CD14-positive monocyte (primary cell): ENCODE data around the gene MVB12B. TPM values are rescaled to one million over a fixed set of nuclear protein-coding genes. Genes with fewer than 3 reads are reported as not detected.
A peak's percentile ranks its signal among the peaks of the same experiment; 100 is the strongest.

Source experiments
- DNase-seq, 3 donors: peaks; one replicate each; pipeline ENCODE4 v3.0.0-alpha.2; 2011 to 2022
- H2AFZ ChIP-seq: 2 replicates; pipeline ENCODE4 v1.6.0; 2012; ENCODE audit warnings: mild to moderate bottlenecking, low read depth, low read length, inconsistent platforms; ENCODE audit not compliant: insufficient read depth, poor library complexity, severe bottlenecking
- H3K27ac ChIP-seq, 2 donors: 1 replicate in 1 of 2; 2 replicates in 1 of 2; pipeline ENCODE4 v1.5.1; 2012 to 2013; ENCODE audit warnings: low read length in 2 of 2, control low read depth in 1 of 2, inconsistent platforms in 1 of 2, low read depth in 1 of 2, mild to moderate bottlenecking in 1 of 2
- H3K27me3 ChIP-seq, 2 donors: one replicate each; pipeline versions ENCODE4 v1.6.0 to v1.6.1; 2011 to 2013; ENCODE audit warnings: low read length in 2 of 2; ENCODE audit not compliant: control insufficient read depth in 2 of 2, insufficient read depth in 2 of 2
- H3K36me3 ChIP-seq, 2 donors: replicated peaks in 1 of 2; 1 replicate in 1 of 2; 2 replicates in 1 of 2; pipeline versions ENCODE4 v1.5.1 to v1.6.1; 2012 to 2013; ENCODE audit warnings: low read length in 2 of 2, control low read depth in 1 of 2, inconsistent platforms in 1 of 2, mild to moderate bottlenecking in 1 of 2; ENCODE audit not compliant: insufficient read depth in 2 of 2, control insufficient read depth in 1 of 2
- H3K4me1 ChIP-seq, 2 donors: 1 replicate in 1 of 2; 2 replicates in 1 of 2; pipeline versions ENCODE4 v1.5.1 to v1.6.1; 2012 to 2013; ENCODE audit warnings: low read length in 2 of 2, control low read depth in 1 of 2, inconsistent platforms in 1 of 2, mild to moderate bottlenecking in 1 of 2, moderate library complexity in 1 of 2; ENCODE audit not compliant: insufficient read depth in 2 of 2, control insufficient read depth in 1 of 2
- H3K4me2 ChIP-seq: replicated peaks from 2 replicates; pipeline ENCODE3; 2012; ENCODE audit warnings: low read length, moderate library complexity, mild to moderate bottlenecking; ENCODE audit not compliant: poor library complexity, severe bottlenecking; ENCODE audit errors: extremely low read depth
- H3K4me3 ChIP-seq, 3 experiments: fragments of 200-600 bp in 1 of 3; sonication (generic) in 1 of 3; replicated peaks in 1 of 3; 1 replicate in 2 of 3; 2 replicates in 1 of 3; pipeline ENCODE4 v1.5.1; 2011 to 2013; ENCODE audit warnings: low read length in 3 of 3, mild to moderate bottlenecking in 3 of 3, control low read depth in 2 of 3, low read depth in 2 of 3, inconsistent platforms in 1 of 3, moderate library complexity in 1 of 3
- H3K79me2 ChIP-seq: 2 replicates; pipeline ENCODE4 v1.6.0; 2012; ENCODE audit warnings: mild to moderate bottlenecking, control low read depth, inconsistent platforms, low read length, moderate library complexity; ENCODE audit not compliant: insufficient read depth
- H3K9ac ChIP-seq: 2 replicates; pipeline ENCODE4 v1.6.0; 2017; ENCODE audit warnings: low read length, mild to moderate bottlenecking; ENCODE audit not compliant: insufficient read depth, poor library complexity, severe bottlenecking
- H3K9me3 ChIP-seq, 2 donors: replicated peaks in 1 of 2; 1 replicate in 1 of 2; 2 replicates in 1 of 2; pipeline versions ENCODE4 v1.5.1 to v1.6.1; 2012 to 2013; ENCODE audit warnings: low read length in 2 of 2, control low read depth in 1 of 2; ENCODE audit not compliant: control insufficient read depth in 1 of 2, insufficient read depth in 1 of 2
- H4K20me1 ChIP-seq: 2 replicates; pipeline ENCODE4 v1.6.0; 2012; ENCODE audit warnings: mild to moderate bottlenecking, low read length, control low read depth, moderate library complexity; ENCODE audit not compliant: insufficient read depth
- H3K27ac Mint-ChIP-seq, 7 donors: one replicate each; pipeline ENCODE4 v1.8.0; 2020; ENCODE audit warnings: mild to moderate bottlenecking in 7 of 7, mixed read lengths in 7 of 7, moderate library complexity in 6 of 7, inconsistent platforms in 2 of 7
- H3K27me3 Mint-ChIP-seq, 3 donors: one replicate each; pipeline ENCODE4 v1.8.0; 2021 to 2022; ENCODE audit warnings: low read depth in 3 of 3, mild to moderate bottlenecking in 3 of 3, mixed read lengths in 3 of 3, moderate library complexity in 3 of 3, inconsistent platforms in 1 of 3
- H3K36me3 Mint-ChIP-seq, 2 donors: one replicate each; pipeline ENCODE4 v1.8.0; 2020; ENCODE audit warnings: mixed read lengths in 2 of 2, inconsistent platforms in 1 of 2, mild to moderate bottlenecking in 1 of 2
- H3K4me1 Mint-ChIP-seq: one replicate; pipeline ENCODE4 v1.8.0; 2020; ENCODE audit warnings: mild to moderate bottlenecking, mixed read lengths
- H3K4me3 Mint-ChIP-seq, 2 donors: one replicate each; pipeline ENCODE4 v1.8.0; 2020; ENCODE audit warnings: mild to moderate bottlenecking in 2 of 2, mixed read lengths in 2 of 2, moderate library complexity in 1 of 2
- H3K9me3 Mint-ChIP-seq, 7 donors: one replicate each; pipeline ENCODE4 v1.8.0; 2020 to 2022; ENCODE audit warnings: mixed read lengths in 7 of 7, mild to moderate bottlenecking in 6 of 7, moderate library complexity in 6 of 7, inconsistent platforms in 2 of 7
- CTCF ChIP-seq: fragments of 200-600 bp; IDR thresholded peaks from one replicate; pipeline ENCODE4 v1.8.0; 2022; ENCODE audit warnings: antibody characterized with exemption, mild to moderate bottlenecking
- WGBS: methylation state at CpG from one replicate; pipeline ENCODE4 v1.1.5; 2013; ENCODE audit warnings: missing lambda C conversion rate; ENCODE audit not compliant: insufficient coverage; 5-methylcytosine and 5-hydroxymethylcytosine counted together
- intact Hi-C, 2 donors: fragments of 100-400 bp; cut with micrococcal nuclease; formaldehyde crosslinking; loops; one replicate each; pipeline versions ENCODE4 v1.15.0 to v1.15.1; 2023
- polyA plus RNA-seq, 3 donors: library from polyadenylated mRNA; depleted of rRNA in 1 of 3; unstranded in 2 of 3; stranded (reverse) in 1 of 3; fragments of 300-500 nt in 2 of 3; fragments of >200 nt in 1 of 3; fragmentation: Illumina TruSeq in 2 of 3; gene quantifications; 1 replicate in 2 of 3; 2 replicates in 1 of 3; pipeline ENCODE4 v1.2.3, GENCODE V29; 2012 to 2021

Gene MVB12B
- polyA plus RNA-seq, 3 donors = 2.8 to 8.1 (median 3.5) TPM

- Histone ChIP-seq H3K4me1 (peaks cover 12 to 23% of the 10 kb centered on the region in 2 donors), H4K20me1 (no peaks in the 10 kb centered on the region), H2AFZ (no peak overlapping the region), H3K4me2 (no peak overlapping the region), H3K9me3 (no peaks in the 10 kb centered on the region), H3K36me3 (peaks cover 0 to 55% of the 10 kb centered on the region in 2 donors), H3K27me3 (no peaks in the 10 kb centered on the region), H3K9ac (no peak overlapping the region), H3K79me2 (no peaks in the 10 kb centered on the region), H3K4me3 (no peak overlapping the region), H3K27ac (no peak overlapping the region)
- Mint-ChIP-seq H3K4me3 (no peak overlapping the region), H3K27ac (peak overlapping the region in 2 of 7 donors; percentile 5 to 28), H3K36me3 (peaks cover 36 to 57% of the 10 kb centered on the region in 2 donors), H3K4me1 (peaks cover 23% of the 10 kb centered on the region), H3K9me3 (no peaks in the 10 kb centered on the region), H3K27me3 (peaks cover 0 to 2% (median 0%) of the 10 kb centered on the region in 3 donors)
- TF ChIP-seq CTCF = no peak
- DNase-seq = peak in 1 of 3 donors; percentile 24
- intact Hi-C loops = no loop called here
- WGBS = 43% methylated on average over 3 of the region's 3 CpGs
Measured at GRCh38 chr9:126383406-126384046, 56.9 kb downstream of the MVB12B start.

GRCh38 chr9:126384926-126385325, 58.3 kb downstream of the MVB12B start:
- no peaks in the 10 kb centered on the region for H3K27me3 ChIP-seq
- 98% methylated on average over 6 of the region's 7 CpGs for WGBS
- intact Hi-C loops = no loop called here
- H3K36me3 ChIP-seq = peaks cover 0 to 55% of the 10 kb centered on the region in 2 donors
- no peaks in the 10 kb centered on the region for H4K20me1 ChIP-seq
- no peak overlapping the region for H3K27ac ChIP-seq
- DNase-seq = no peak
- H3K27me3 Mint-ChIP-seq = peaks cover 0 to 4% (median 2%) of the 10 kb centered on the region in 3 donors
- no peaks in the 10 kb centered on the region for H3K9me3 ChIP-seq
- H3K36me3 Mint-ChIP-seq = peaks cover 39 to 64% of the 10 kb centered on the region in 2 donors
- no peak overlapping the region for H3K4me3 Mint-ChIP-seq
- TF ChIP-seq CTCF = no peak
- no peak overlapping the region for H3K9ac ChIP-seq
- H3K4me1 Mint-ChIP-seq = peaks cover 31% of the 10 kb centered on the region
- H3K4me3 ChIP-seq = no peak overlapping the region
- no peak overlapping the region for H2AFZ ChIP-seq
- H3K9me3 Mint-ChIP-seq = no peaks in the 10 kb centered on the region
- H3K4me1 ChIP-seq = peaks cover 26 to 37% of the 10 kb centered on the region in 2 donors
- H3K4me2 ChIP-seq = no peak overlapping the region
- H3K27ac Mint-ChIP-seq = no peak overlapping the region
- H3K79me2 ChIP-seq = no peaks in the 10 kb centered on the region
